Right atrium auricular region (tissue), 2 donors: Measurements from ENCODE around the gene RAB20. TPM values are rescaled to one million over a fixed set of nuclear protein-coding genes. Genes with fewer than 3 reads are reported as not detected.
"Not testable (repeated sequence)": the region's sequence is repeated elsewhere in the genome, so short reads cannot be mapped to it uniquely, and the experiment has no call there.

Source experiments
- DNase-seq: peaks from one replicate; pipeline ENCODE4 v3.0.0-alpha.2; 2019; ENCODE audit warnings: low spot score
- H3K27ac ChIP-seq, 2 donors: fragments of 200-600 bp; sonication (generic); 1 replicate in 1 of 2; 2 replicates in 1 of 2; pipeline ENCODE4 v1.5.1; 2016 to 2019
- H3K27me3 ChIP-seq, 2 donors: fragments of 200-600 bp; sonication (generic); one replicate each; pipeline versions ENCODE4 v1.5.1 to v1.6.0; 2017 to 2019
- H3K36me3 ChIP-seq: fragments of 200-600 bp; sonication (generic); one replicate; pipeline ENCODE4 v1.5.1; 2016
- H3K4me1 ChIP-seq, 2 donors: fragments of 200-600 bp; sonication (generic); one replicate each; pipeline versions ENCODE4 v1.5.1 to v1.6.0; 2017 to 2019
- H3K4me3 ChIP-seq, 2 donors: fragments of 200-600 bp; sonication (generic); 1 replicate in 1 of 2; 2 replicates in 1 of 2; pipeline ENCODE4 v1.5.1; 2017 to 2019; ENCODE audit warnings: mild to moderate bottlenecking in 1 of 2, moderate library complexity in 1 of 2
- H3K9me3 ChIP-seq, 2 donors: fragments of 200-600 bp; sonication (generic); one replicate each; pipeline ENCODE4 v1.5.1; 2019
- total RNA-seq, 2 donors: library from RNA; depleted of rRNA; stranded (reverse); fragments of >200 nt; gene quantifications; one replicate each; pipeline ENCODE4 v1.1.0, GENCODE V29; 2016
- TF ChIP-seq, protein P1 (sequence below), 2 donors: fragments of 200-600 bp; sonication (generic); IDR thresholded peaks; one replicate each; pipeline ENCODE4 v1.5.1; 2019; ENCODE audit warnings: antibody characterized with exemption in 2 of 2

RAB20 gene
- total RNA-seq, 2 donors from 2014 or later = 10.8 to 15.7 TPM

DNA sequence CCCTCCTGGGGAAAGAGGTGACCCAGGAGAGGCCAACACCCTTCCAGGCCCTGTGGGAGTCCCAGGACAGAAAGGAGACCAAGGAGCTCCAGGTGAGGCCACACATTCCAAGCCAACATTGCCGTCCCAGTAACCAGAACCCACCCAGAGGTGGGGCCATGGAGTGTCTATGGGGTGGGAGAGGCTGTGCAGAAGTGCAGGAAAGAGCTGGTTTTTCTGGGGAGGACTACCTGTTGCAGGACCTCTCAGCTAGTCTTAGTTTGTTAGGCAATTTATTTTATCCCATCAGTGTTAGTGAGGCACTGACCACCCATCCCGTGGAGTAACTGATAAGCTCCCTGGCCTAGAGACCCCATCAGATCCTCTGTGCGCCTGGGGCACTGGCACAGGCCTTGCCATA, 66.1 kb downstream of the RAB20 start:
- no peak overlapping the region for H3K4me3 ChIP-seq
- TF ChIP-seq, protein P1, sequence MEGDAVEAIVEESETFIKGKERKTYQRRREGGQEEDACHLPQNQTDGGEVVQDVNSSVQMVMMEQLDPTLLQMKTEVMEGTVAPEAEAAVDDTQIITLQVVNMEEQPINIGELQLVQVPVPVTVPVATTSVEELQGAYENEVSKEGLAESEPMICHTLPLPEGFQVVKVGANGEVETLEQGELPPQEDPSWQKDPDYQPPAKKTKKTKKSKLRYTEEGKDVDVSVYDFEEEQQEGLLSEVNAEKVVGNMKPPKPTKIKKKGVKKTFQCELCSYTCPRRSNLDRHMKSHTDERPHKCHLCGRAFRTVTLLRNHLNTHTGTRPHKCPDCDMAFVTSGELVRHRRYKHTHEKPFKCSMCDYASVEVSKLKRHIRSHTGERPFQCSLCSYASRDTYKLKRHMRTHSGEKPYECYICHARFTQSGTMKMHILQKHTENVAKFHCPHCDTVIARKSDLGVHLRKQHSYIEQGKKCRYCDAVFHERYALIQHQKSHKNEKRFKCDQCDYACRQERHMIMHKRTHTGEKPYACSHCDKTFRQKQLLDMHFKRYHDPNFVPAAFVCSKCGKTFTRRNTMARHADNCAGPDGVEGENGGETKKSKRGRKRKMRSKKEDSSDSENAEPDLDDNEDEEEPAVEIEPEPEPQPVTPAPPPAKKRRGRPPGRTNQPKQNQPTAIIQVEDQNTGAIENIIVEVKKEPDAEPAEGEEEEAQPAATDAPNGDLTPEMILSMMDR (IDR thresholded peaks at IDR 0.05) = no peak
- no peaks in the 10 kb centered on the region for H3K4me1 ChIP-seq
- no peaks in the 10 kb centered on the region for H3K27me3 ChIP-seq
- DNase-seq = no peak
- peaks cover 98% of the 10 kb centered on the region for H3K36me3 ChIP-seq
- H3K27ac ChIP-seq = no peak overlapping the region
- no peaks in the 10 kb centered on the region for H3K9me3 ChIP-seq

DNA sequence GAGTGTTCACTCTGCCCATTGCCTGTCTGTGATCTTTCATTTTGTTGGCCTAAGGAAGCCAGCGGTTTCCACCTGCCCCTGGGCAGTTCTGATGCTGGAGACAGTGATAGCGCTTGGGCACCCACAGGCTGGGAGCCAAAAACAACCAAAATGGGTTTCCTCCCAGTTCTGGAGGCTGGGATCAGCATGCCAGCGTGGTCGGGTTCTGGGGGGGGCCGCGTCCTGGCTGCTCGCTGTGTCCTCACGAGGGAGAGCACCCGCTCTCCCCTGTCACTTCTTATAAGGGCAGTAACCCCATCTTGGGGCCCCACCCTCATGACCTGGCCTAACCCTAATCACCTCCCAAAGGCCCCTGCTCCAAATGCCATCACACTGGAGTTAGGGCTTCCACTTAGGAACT, 67.9 kb downstream of the RAB20 start:
- Histone ChIP-seq H3K4me3 (no peak overlapping the region), H3K9me3 (no peaks in the 10 kb centered on the region), H3K4me1 (no peaks in the 10 kb centered on the region), H3K27ac (no peak overlapping the region), H3K27me3 (no peaks in the 10 kb centered on the region), H3K36me3 (peaks cover 98% of the 10 kb centered on the region)
- TF ChIP-seq, protein P1 (IDR thresholded peaks at IDR 0.05) = no peak
- no peak for DNase-seq

DNA sequence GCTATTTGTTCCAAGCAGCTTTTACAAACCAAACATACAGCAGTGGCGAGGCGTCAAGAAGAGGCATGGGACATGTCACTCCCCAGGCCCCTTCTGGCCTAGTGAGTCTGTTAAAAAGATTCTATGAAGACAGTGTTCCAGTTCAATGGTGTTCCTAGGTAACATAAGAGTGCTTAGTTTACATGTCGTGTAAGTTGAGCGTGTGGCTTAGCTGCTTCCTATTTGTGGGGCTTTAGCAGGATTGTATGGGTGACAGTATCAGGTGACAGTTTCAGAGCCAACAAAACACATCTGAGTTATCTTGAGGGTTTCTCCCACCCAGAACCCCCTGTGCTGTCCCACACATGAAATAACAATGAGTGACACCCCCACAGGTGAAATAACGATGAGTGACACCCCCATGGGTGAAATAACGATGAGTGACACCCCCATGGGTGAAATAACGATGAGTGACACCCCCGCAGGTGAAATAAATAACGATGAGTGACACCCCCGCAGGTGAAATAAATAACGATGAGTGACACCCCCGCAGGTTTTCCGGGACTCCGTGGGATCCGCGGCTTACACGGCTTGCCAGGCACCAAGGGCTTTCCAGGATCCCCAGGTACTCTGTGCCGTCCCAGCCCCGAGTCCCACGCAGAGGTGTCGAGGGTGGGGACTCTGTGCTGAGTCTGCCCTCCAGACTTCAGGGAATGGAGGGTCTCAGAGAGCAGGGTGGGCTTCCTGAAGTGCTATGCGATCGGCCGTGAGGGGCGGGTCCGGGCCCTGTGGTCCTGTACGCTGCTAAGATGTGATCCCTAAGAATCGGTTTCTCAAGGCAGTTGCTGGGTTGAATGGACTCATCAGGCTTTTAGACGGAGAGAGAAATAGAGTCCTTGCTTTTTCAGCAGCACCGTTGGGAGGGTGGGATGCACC, 68.6 kb downstream of the RAB20 start:
- no peaks in the 10 kb centered on the region for H3K9me3 ChIP-seq
- H3K4me1 ChIP-seq = no peaks in the 10 kb centered on the region
- TF ChIP-seq, protein P1 (IDR thresholded peaks at IDR 0.05) = no peak
- no peak overlapping the region for H3K27ac ChIP-seq
- H3K4me3 ChIP-seq = no peak overlapping the region
- no peak for DNase-seq
- H3K36me3 ChIP-seq = peaks cover 96% of the 10 kb centered on the region
- no peaks in the 10 kb centered on the region for H3K27me3 ChIP-seq

DNA sequence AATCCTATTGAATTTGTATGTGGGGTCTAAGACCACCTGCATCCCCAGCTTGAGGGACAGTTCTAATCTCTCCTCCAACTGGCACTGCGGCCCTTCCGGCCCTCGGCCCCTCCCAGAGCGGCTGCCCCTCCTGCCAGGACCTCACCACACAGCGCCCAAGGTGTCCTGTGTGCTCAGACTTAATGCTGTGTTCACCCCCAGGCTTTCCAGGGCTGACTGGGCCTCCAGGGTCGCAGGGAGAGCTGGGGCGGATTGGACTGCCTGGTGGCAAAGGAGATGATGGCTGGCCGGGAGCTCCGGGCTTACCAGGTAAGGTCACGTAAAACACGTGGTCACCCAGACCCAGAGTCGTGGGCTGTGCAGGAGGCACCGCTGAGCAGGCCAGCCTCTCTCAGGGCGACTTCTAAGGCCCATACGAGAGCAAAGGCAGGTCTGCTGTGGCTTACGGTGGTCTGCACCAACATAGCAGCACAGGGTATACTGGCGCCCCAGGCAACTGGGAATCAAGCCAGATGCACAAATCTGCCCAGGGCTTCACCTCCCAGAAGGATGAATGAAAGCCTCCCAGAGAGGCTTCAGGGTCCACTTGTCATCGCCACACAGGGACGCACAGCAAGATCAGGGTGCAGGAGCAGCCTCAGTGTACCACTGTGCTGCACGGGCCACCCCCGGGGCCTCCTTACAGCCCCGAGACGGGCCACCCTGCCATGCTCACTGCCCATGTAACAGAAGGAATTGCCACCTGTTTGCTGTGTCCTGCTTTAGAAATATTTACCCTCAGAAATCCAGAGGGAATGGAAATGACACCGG, 69.4 kb downstream of the RAB20 start:
- TF ChIP-seq, protein P1 (IDR thresholded peaks at IDR 0.05) = no peak
- Histone ChIP-seq H3K4me3 (no peak overlapping the region), H3K27me3 (no peaks in the 10 kb centered on the region), H3K4me1 (no peaks in the 10 kb centered on the region), H3K27ac (no peak overlapping the region), H3K9me3 (no peaks in the 10 kb centered on the region), H3K36me3 (peaks cover 93% of the 10 kb centered on the region)
- DNase-seq = no peak

DNA sequence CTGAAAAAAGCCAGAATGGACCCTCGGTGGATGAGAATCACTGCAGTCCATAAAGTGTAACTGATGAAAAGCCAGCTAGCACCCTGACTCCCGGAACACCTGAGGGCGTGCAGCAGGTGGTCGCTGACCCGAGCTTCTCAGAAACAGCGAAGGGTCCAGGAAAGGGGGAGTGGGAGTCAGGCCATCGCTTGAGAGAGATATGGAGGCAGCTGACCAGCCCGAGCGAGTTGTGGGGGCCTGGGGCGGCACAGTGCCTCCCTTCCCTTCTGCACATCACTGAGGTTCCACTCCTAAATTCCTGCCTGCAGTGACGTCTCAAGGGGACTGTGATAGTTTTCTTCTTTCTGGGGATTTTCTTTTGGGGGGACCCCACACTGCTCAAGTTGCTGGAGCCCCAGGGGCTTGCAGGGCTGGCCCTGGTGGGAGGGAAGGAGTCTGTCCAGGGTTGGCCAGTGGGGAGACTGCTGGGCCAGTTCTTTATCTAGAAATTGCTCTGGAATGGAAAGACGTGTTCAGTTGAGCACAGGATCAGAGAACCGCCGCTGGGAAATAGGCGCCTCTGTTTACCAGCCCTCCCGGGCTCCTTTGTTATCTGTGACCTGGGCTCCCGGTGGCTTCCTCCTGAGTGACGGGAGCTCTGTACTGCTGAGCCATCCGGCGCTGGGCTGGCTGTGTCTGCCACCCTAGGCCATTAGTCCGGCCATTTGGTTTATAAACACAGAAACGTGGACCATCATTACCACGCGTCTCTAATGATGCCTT, 71.3 kb downstream of the RAB20 start:
- TF ChIP-seq, protein P1 (IDR thresholded peaks at IDR 0.05) = no peak
- no peaks in the 10 kb centered on the region for H3K4me1 ChIP-seq

DNA sequence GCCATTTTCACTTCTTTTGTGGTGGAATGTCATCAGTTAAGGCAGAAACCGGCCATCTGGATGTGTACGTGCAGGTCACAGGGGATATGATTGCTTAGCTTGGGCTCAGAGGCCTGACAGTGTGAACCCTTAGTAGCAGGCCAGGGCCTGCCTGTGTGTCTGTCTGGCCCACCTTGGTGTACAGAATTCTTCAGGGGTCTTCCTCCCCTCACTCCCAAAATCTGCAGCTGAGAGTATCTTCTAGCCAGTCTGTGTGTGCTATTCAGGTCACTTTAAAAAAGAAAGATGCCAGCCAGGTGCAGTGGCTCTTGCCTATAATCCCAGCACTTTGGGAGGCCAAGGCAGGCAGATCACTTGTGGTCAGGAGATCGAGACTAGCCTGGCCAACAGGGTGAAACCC, 74.6 kb downstream of the RAB20 start:
- not testable (repeated sequence) for H3K27ac ChIP-seq, H3K9me3 ChIP-seq, H3K4me1 ChIP-seq, H3K27me3 ChIP-seq, DNase-seq, H3K4me3 ChIP-seq
- peaks cover 90% of the 10 kb centered on the region for H3K36me3 ChIP-seq

More for the DNA sequence above, 71.3 kb downstream of the RAB20 start:
- Histone ChIP-seq H3K27me3 (no peaks in the 10 kb centered on the region), H3K4me3 (no peak overlapping the region), H3K36me3 (peaks cover 91% of the 10 kb centered on the region), H3K9me3 (no peaks in the 10 kb centered on the region), H3K27ac (no peak overlapping the region)
- DNase-seq = no peak
